GM23338 (cell line): Measurements from ENCODE around the gene CACNA2D3. TPM values are rescaled to one million over a fixed set of nuclear protein-coding genes. Genes with fewer than 3 reads are reported as not detected.

ENCODE experiments used
- ATAC-seq: fragments of 200-7000 bp; cut with Tn5 transposase; 3 replicates; pipeline ENCODE4 v1.9.1; 2020
- DNase-seq: peaks from one replicate; pipeline ENCODE4 v3.0.0-alpha.2; 2015; ENCODE audit warnings: low spot score
- H2AFZ ChIP-seq: fragments of 200-600 bp; sonication (generic); 2 replicates; pipeline ENCODE4 v1.8.0; 2016; ENCODE audit warnings: antibody characterized with exemption, mild to moderate bottlenecking, moderate library complexity
- H3F3A ChIP-seq: fragments of 200-600 bp; sonication (generic); replicated peaks from 2 replicates; pipeline ENCODE4 v1.8.0; 2017; ENCODE audit warnings: antibody characterized with exemption, mixed run types, low read depth
- H3K27ac ChIP-seq: fragments of 200-600 bp; sonication (generic); 2 replicates; pipeline ENCODE4 v1.6.1; 2016; ENCODE audit warnings: low read depth
- H3K27me3 ChIP-seq: fragments of 200-600 bp; sonication (generic); 2 replicates; pipeline ENCODE4 v1.8.0; 2016; ENCODE audit warnings: mild to moderate bottlenecking, mixed run types, moderate library complexity; ENCODE audit not compliant: insufficient read depth
- H3K36me3 ChIP-seq: fragments of 200-600 bp; sonication (generic); 2 replicates; pipeline ENCODE4 v1.8.0; 2016; ENCODE audit warnings: mild to moderate bottlenecking; ENCODE audit not compliant: insufficient read depth
- H3K4me1 ChIP-seq: fragments of 200-600 bp; sonication (generic); 2 replicates; pipeline ENCODE4 v1.8.0; 2016; ENCODE audit warnings: mild to moderate bottlenecking, moderate library complexity; ENCODE audit not compliant: insufficient read depth
- H3K4me2 ChIP-seq: fragments of 200-600 bp; sonication (generic); 2 replicates; pipeline ENCODE4 v1.7.1; 2017; ENCODE audit warnings: mixed run types
- H3K4me3 ChIP-seq: fragments of 200-600 bp; sonication (generic); 2 replicates; pipeline ENCODE4 v1.6.1; 2016; ENCODE audit warnings: mixed run types
- H3K79me2 ChIP-seq: fragments of 200-600 bp; sonication (generic); replicated peaks from 2 replicates; pipeline ENCODE4 v1.8.0; 2017; ENCODE audit warnings: mild to moderate bottlenecking; ENCODE audit not compliant: insufficient read depth
- H3K9me2 ChIP-seq: fragments of 200-600 bp; sonication (generic); 2 replicates; pipeline ENCODE4 v1.8.0; 2017; ENCODE audit not compliant: insufficient read depth
- H4K20me1 ChIP-seq: fragments of 200-600 bp; sonication (generic); replicated peaks from 2 replicates; pipeline ENCODE4 v1.8.0; 2017; ENCODE audit warnings: mild to moderate bottlenecking; ENCODE audit not compliant: insufficient read depth
- H3K27ac Mint-ChIP-seq: 2 replicates; pipeline ENCODE4 v1.8.0; 2020; ENCODE audit warnings: inconsistent platforms, mild to moderate bottlenecking, moderate library complexity, mixed read lengths
- H3K27me3 Mint-ChIP-seq: 3 replicates; pipeline ENCODE4 v1.8.0; 2022; ENCODE audit warnings: low read depth, mild to moderate bottlenecking, moderate library complexity, mixed read lengths, inconsistent platforms; ENCODE audit not compliant: insufficient read depth, poor library complexity
- H3K36me3 Mint-ChIP-seq: 3 replicates; pipeline ENCODE4 v1.8.0; 2021; ENCODE audit warnings: low read depth, mild to moderate bottlenecking, inconsistent platforms, moderate library complexity, mixed read lengths
- H3K4me1 Mint-ChIP-seq: 3 replicates; pipeline ENCODE4 v1.8.0; 2020; ENCODE audit warnings: mild to moderate bottlenecking, inconsistent platforms, mixed read lengths
- H3K4me3 Mint-ChIP-seq: 3 replicates; pipeline ENCODE4 v1.8.0; 2021; ENCODE audit warnings: moderate library complexity, mild to moderate bottlenecking, inconsistent platforms, mixed read lengths
- H3K9me3 Mint-ChIP-seq: 3 replicates; pipeline ENCODE4 v1.8.0; 2020; ENCODE audit warnings: moderate library complexity, mild to moderate bottlenecking, inconsistent platforms, mixed read lengths
- CREB1 ChIP-seq: fragments of 250-450 bp; sonication (Bioruptor Pico); IDR thresholded peaks from 2 replicates; pipeline ENCODE4 v1.5.0; 2020; ENCODE audit warnings: low read depth, mild to moderate bottlenecking, moderate library complexity
- CTCF ChIP-seq, 2 experiments: fragments of 200-600 bp in 1 of 2; sonication (generic) in 1 of 2; conservative IDR thresholded peaks; 2 replicates each; pipeline versions ENCODE4 v1.5.1 to v1.6.1; 2016 to 2017; ENCODE audit warnings: antibody characterized with exemption in 2 of 2, low read depth in 2 of 2, mild to moderate bottlenecking in 2 of 2, moderate library complexity in 1 of 2
- ETS1 ChIP-seq: IDR thresholded peaks from 2 replicates; pipeline ENCODE4 v1.6.1; 2016; ENCODE audit warnings: antibody characterized with exemption
- EZH2 ChIP-seq: fragments of 200-600 bp; sonication (generic); IDR thresholded peaks from one replicate; pipeline ENCODE4 v1.8.0; 2017; ENCODE audit warnings: antibody characterized with exemption, mild to moderate bottlenecking, low read depth; ENCODE audit not compliant: unreplicated experiment
- EZH2phosphoT487 ChIP-seq: fragments of 200-600 bp; sonication (generic); IDR thresholded peaks from one replicate; pipeline ENCODE4 v1.8.1; 2018; ENCODE audit warnings: antibody characterized with exemption; ENCODE audit not compliant: unreplicated experiment
- JUNB ChIP-seq: IDR thresholded peaks from one replicate; pipeline ENCODE4 v1.6.1; 2016; ENCODE audit warnings: antibody characterized with exemption; ENCODE audit not compliant: unreplicated experiment
- NANOG ChIP-seq: IDR thresholded peaks from 2 replicates; pipeline ENCODE4 v1.6.1; 2016; ENCODE audit warnings: antibody characterized with exemption, borderline replicate concordance
- POLR2AphosphoS5 ChIP-seq: IDR thresholded peaks from 2 replicates; pipeline ENCODE4 v1.6.1; 2016; ENCODE audit warnings: antibody characterized with exemption, low read depth
- REST ChIP-seq: IDR thresholded peaks from one replicate; pipeline ENCODE4 v1.6.1; 2018; ENCODE audit warnings: antibody characterized with exemption; ENCODE audit not compliant: unreplicated experiment
- STAT1 ChIP-seq: IDR thresholded peaks from one replicate; pipeline ENCODE4 v1.6.1; 2016; ENCODE audit warnings: antibody characterized with exemption; ENCODE audit not compliant: unreplicated experiment
- ZNF114 ChIP-seq: fragments of 250-450 bp; sonication (Bioruptor Pico); IDR thresholded peaks from 2 replicates; pipeline ENCODE4 v1.5.0; 2020; ENCODE audit warnings: mild to moderate bottlenecking, moderate library complexity
- ZNF331 ChIP-seq: fragments of 250-450 bp; sonication (Bioruptor Pico); IDR thresholded peaks from 2 replicates; pipeline ENCODE4 v1.5.0; 2020; ENCODE audit warnings: low read depth, mild to moderate bottlenecking, moderate library complexity
- ZNF462 ChIP-seq: fragments of 250-450 bp; sonication (Bioruptor Pico); IDR thresholded peaks from 2 replicates; pipeline ENCODE4 v1.5.0; 2020; ENCODE audit warnings: mild to moderate bottlenecking, moderate library complexity
- polyA plus RNA-seq: library from polyadenylated mRNA; unstranded; fragments of >200 nt; fragmentation: Nextera tagmentation; extraction: Ambion mirVana; gene quantifications from 2 replicates; pipeline ENCODE4 v1.2.1, GENCODE V29; 2016
- total RNA-seq: library from RNA; depleted of rRNA; stranded (reverse); fragments of >200 nt; shearing (Covaris generic); gene quantifications from 2 replicates; pipeline ENCODE4 v1.2.3, GENCODE V29; 2014

CACNA2D3 gene
- total and polyA plus RNA-seq, 2 experiments from 2014 or later: 2.2 to 2.3 TPM

GRCh38 chr3:54134713-54135112, 12.4 kb downstream of the CACNA2D3 start:
- Histone ChIP-seq H3K27me3 (no peaks in the 10 kb centered on the region), H3K4me2 (0 out of 2 replicates have a peak overlapping the region, but pooled peaks have one; percentile 41), H3K4me1 (peaks cover 24% of the 10 kb centered on the region), H3K4me3 (no peak overlapping the region), H3K36me3 (no peaks in the 10 kb centered on the region), H3K27ac (no peak overlapping the region), H2AFZ (no peak overlapping the region; the same call in 1 of the 2 replicates), H3F3A (no peaks in the 10 kb centered on the region), H3K9me2 (no peaks in the 10 kb centered on the region), H4K20me1 (no peaks in the 10 kb centered on the region), H3K79me2 (no peaks in the 10 kb centered on the region)
- ATAC-seq: peak; percentile 53
- no peak overlapping the region for H3K27ac Mint-ChIP-seq
- no peak for DNase-seq
- H3K4me3 Mint-ChIP-seq: no peak overlapping the region
- H3K9me3 Mint-ChIP-seq: no peaks in the 10 kb centered on the region
- H3K27me3 Mint-ChIP-seq: no peaks in the 10 kb centered on the region
- no peaks in the 10 kb centered on the region for H3K36me3 Mint-ChIP-seq
- H3K4me1 Mint-ChIP-seq: peaks cover 41% of the 10 kb centered on the region
- no peak for TF ChIP-seq EZH2
- TF ChIP-seq JUNB: no peak
- TF ChIP-seq STAT1: no peak
- TF ChIP-seq CREB1 (CRISPR knock-in tag): no peak
- no peak for TF ChIP-seq ZNF462
- TF ChIP-seq ZNF331 (CRISPR knock-in tag): no peak
- TF ChIP-seq POLR2AphosphoS5: no peak
- no peak for TF ChIP-seq ZNF114
- no peak for TF ChIP-seq REST
- no peak for TF ChIP-seq ETS1
- no peak for TF ChIP-seq CTCF (conservative IDR thresholded peaks at IDR 0.05; ENCODE audit: low read depth in 2 of 2)
- no peak for TF ChIP-seq EZH2phosphoT487
- no peak for TF ChIP-seq NANOG
